Loucy (cell line): ENCODE data around the gene ZFPM1.

Experiments
- CTCF ChIP-seq: fragments of 200-600 bp; sonication (generic); conservative IDR thresholded peaks from 2 replicates; pipeline ENCODE4 v1.5.1; 2014; ENCODE audit warnings: mild to moderate bottlenecking, antibody characterized with exemption, low read length
- EZH2phosphoT487 ChIP-seq: fragments of 200-600 bp; IDR thresholded peaks from 2 replicates; pipeline ENCODE4 v1.6.1; 2018; ENCODE audit warnings: antibody characterized with exemption, mild to moderate bottlenecking, moderate library complexity, borderline replicate concordance

DNA sequence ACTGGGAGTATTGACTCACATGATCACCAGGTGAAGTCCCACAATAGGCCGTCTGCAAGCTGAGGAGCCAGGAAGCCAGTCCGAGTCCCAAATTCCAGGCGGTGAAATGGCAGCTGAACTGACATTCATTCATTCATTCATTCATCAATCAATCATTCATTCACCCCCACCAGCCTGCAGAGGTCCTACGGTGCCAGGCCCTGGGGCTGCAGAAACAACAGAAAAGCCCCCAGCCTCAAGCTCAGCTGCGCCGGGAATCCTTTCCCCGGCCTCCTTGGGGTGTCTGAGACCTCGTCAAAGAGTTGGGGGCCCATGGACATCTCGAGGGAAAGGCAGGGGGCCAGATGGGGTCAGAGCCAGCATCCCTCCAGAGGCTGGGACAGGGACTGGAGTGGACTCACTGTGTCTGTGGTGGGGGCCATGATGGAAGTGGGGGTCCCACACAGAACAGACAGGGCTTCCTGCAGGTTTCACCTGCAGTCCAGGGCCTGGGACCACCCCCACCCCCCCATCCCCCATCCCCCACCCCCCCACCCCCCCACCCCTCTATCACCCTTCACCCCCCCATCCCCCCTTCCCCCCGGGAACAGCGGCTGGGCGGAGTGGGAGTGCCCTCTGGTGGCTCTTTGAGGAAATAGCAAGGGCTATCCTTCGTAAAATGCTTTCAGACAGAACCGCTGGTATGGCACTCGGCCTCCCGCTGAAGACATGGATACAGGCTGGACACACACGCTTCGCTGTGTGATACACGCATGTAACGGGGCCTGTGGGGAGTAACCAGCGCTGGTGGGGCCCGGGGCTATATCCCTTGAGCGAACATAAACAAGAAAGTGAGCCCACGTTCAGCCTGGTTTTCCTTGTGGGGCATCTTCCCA, 108.6 kb downstream of the ZFPM1 start:
- TF ChIP-seq CTCF (peak; percentile 52), EZH2phosphoT487 (no peak)
